Measurements from ENCODE around the gene MTHFSD. TPM values are rescaled to one million over a fixed set of nuclear protein-coding genes. Genes with fewer than 3 reads are reported as not detected.
A peak's percentile ranks its signal among the peaks of the same experiment; 100 is the strongest.

MTHFSD gene
- total RNA-seq, 4 donors from 2014 or later: 10.1 to 17.9 (median 15.5) TPM

- Histone ChIP-seq H3K4me3 (no peak overlapping the region), H3K27me3 (peaks cover 0 to 45% (median 3%) of the 10 kb centered on the region in 4 donors), H3K4me1 (peaks cover 8 to 29% (median 25%) of the 10 kb centered on the region in 4 donors), H3K36me3 (no peaks in the 10 kb centered on the region), H3K27ac (replicated peaks in 1 of 4) (no peak overlapping the region), H3K9me3 (no peaks in the 10 kb centered on the region)
- no peak for TF ChIP-seq POLR2A (IDR thresholded peaks at IDR 0.05; ENCODE audit: low read depth)
- no peak for TF ChIP-seq POLR2AphosphoS5 (IDR thresholded peaks at IDR 0.05)
- TF ChIP-seq EP300 (IDR thresholded peaks at IDR 0.05): no peak
- TF ChIP-seq CTCF (IDR thresholded peaks at IDR 0.05): no peak
- no peak for DNase-seq (ENCODE audit: extremely low spot score)
- intact Hi-C loops (cut with DNase I): no loop called here
- 73% methylated on average over 4 of the region's 4 CpGs for WGBS
Measured at GRCh38 chr16:86557587-86557986, 2.6 kb upstream of the MTHFSD start.

- H3K4me1 ChIP-seq: peaks cover 8 to 31% (median 26%) of the 10 kb centered on the region in 4 donors
- 71% methylated on average over 5 of the region's 5 CpGs for WGBS
- intact Hi-C loops (cut with DNase I): no loop called here
- H3K4me3 ChIP-seq: no peak overlapping the region
- no peaks in the 10 kb centered on the region for H3K9me3 ChIP-seq
- DNase-seq (ENCODE audit: extremely low spot score): no peak
- no peak overlapping the region for H3K27ac ChIP-seq (replicated peaks in 1 of 4)
- peaks cover 0 to 8% (median 5%) of the 10 kb centered on the region in 4 donors for H3K36me3 ChIP-seq
- TF ChIP-seq CTCF (IDR thresholded peaks at IDR 0.05) (no peak), EP300 (IDR thresholded peaks at IDR 0.05) (no peak), POLR2AphosphoS5 (IDR thresholded peaks at IDR 0.05) (no peak), POLR2A (IDR thresholded peaks at IDR 0.05; ENCODE audit: low read depth) (no peak)
- H3K27me3 ChIP-seq: peaks cover 0 to 36% (median 3%) of the 10 kb centered on the region in 4 donors
Measured at GRCh38 chr16:86556576-86556975, 1.5 kb upstream of the MTHFSD start.

GRCh38 chr16:86555704-86556075 is 655 bp upstream of the MTHFSD start:
- intact Hi-C loops (cut with DNase I): no loop called here
- peaks cover 0 to 29% (median 0%) of the 10 kb centered on the region in 4 donors for H3K27me3 ChIP-seq
- peaks cover 8 to 31% (median 26%) of the 10 kb centered on the region in 4 donors for H3K4me1 ChIP-seq
- H3K9me3 ChIP-seq: no peaks in the 10 kb centered on the region
- peak overlapping the region; percentile 82 to 93 (median 86) for H3K4me3 ChIP-seq
- WGBS: 32% methylated on average over 16 of the region's 17 CpGs
- TF ChIP-seq CTCF (IDR thresholded peaks at IDR 0.05) (no peak), POLR2AphosphoS5 (IDR thresholded peaks at IDR 0.05) (no peak), EP300 (IDR thresholded peaks at IDR 0.05) (no peak), POLR2A (IDR thresholded peaks at IDR 0.05; ENCODE audit: low read depth) (no peak)
- peak overlapping the region; percentile 86 to 91 (median 90) for H3K27ac ChIP-seq (replicated peaks in 1 of 4)
- no peak for DNase-seq (ENCODE audit: extremely low spot score)
- peaks cover 0 to 15% (median 11%) of the 10 kb centered on the region in 4 donors for H3K36me3 ChIP-seq

GRCh38 chr16:86554599-86554916 is 477 bp downstream of the MTHFSD start:
- H3K9me3 ChIP-seq: no peaks in the 10 kb centered on the region
- TF ChIP-seq EP300 (IDR thresholded peaks at IDR 0.05): no peak
- TF ChIP-seq POLR2AphosphoS5 (IDR thresholded peaks at IDR 0.05): no peak
- no peak for TF ChIP-seq POLR2A (IDR thresholded peaks at IDR 0.05; ENCODE audit: low read depth)
- no peak for TF ChIP-seq CTCF (IDR thresholded peaks at IDR 0.05)
- DNase-seq (ENCODE audit: extremely low spot score): no peak
- peak overlapping the region; percentile 82 to 93 (median 86) for H3K4me3 ChIP-seq
- peaks cover 8 to 31% (median 26%) of the 10 kb centered on the region in 4 donors for H3K4me1 ChIP-seq
- whole genome bisulfite sequencing: 4% methylated on average over 10 of the region's 10 CpGs
- intact Hi-C loops (cut with DNase I): no loop called here
- peaks cover 4 to 26% (median 20%) of the 10 kb centered on the region in 4 donors for H3K36me3 ChIP-seq
- peak overlapping the region; percentile 86 to 91 (median 90) for H3K27ac ChIP-seq (replicated peaks in 1 of 4)
- H3K27me3 ChIP-seq: peaks cover 0 to 17% (median 0%) of the 10 kb centered on the region in 4 donors

- intact Hi-C loops (cut with DNase I): no loop called here
- TF ChIP-seq CTCF (IDR thresholded peaks at IDR 0.05) (no peak), POLR2AphosphoS5 (IDR thresholded peaks at IDR 0.05) (no peak), POLR2A (IDR thresholded peaks at IDR 0.05; ENCODE audit: low read depth) (no peak), EP300 (IDR thresholded peaks at IDR 0.05) (no peak)
- Histone ChIP-seq H3K36me3 (peaks cover 8 to 38% (median 23%) of the 10 kb centered on the region in 4 donors), H3K4me1 (peaks cover 8 to 31% (median 26%) of the 10 kb centered on the region in 4 donors), H3K4me3 (no peak overlapping the region), H3K27me3 (peaks cover 0 to 6% (median 0%) of the 10 kb centered on the region in 4 donors), H3K27ac (replicated peaks in 1 of 4) (no peak overlapping the region), H3K9me3 (no peaks in the 10 kb centered on the region)
- 92% methylated on average over 15 of the region's 22 CpGs for WGBS
- no peak for DNase-seq (ENCODE audit: extremely low spot score)
Measured at GRCh38 chr16:86553356-86553755, 1.7 kb downstream of the MTHFSD start.
